Activated CD8-positive, alpha-beta memory T cell treated with anti-CD3 and anti-CD28 coated beads, Interleukin-2, amount 10 ng/mL, durations not matched to agents 7 days and 5 days (primary cell): ENCODE measurements around the gene CEP89. TPM values are rescaled to one million over a fixed set of nuclear protein-coding genes. Genes with fewer than 3 reads are reported as not detected.
"Not testable (repeated sequence)": the region's sequence is repeated elsewhere in the genome, so short reads cannot be mapped to it uniquely, and the experiment has no call there.

Experiments
- ATAC-seq: fragments of 150-1000 bp; cut with Tn5 transposase; one replicate; pipeline ENCODE4 v1.10.0; 2021; ENCODE audit warnings: moderate library complexity
- CTCF ChIA-PET: fragments of 350-600 bp; sonication (Branson Sonifier 250); formaldehyde crosslinking; loops from one replicate; lab custom pipeline; 2021; ENCODE audit warnings: antibody characterized with exemption; lab: Charles Lee
- DNase-seq: peaks from one replicate; pipeline ENCODE4 v3.0.0-alpha.2; 2020
- H3K27ac Mint-ChIP-seq: one replicate; pipeline ENCODE4 v1.8.0; 2021; ENCODE audit warnings: mild to moderate bottlenecking, mixed read lengths
- H3K27me3 Mint-ChIP-seq: one replicate; pipeline ENCODE4 v1.8.0; 2021; ENCODE audit warnings: mixed read lengths
- H3K36me3 Mint-ChIP-seq: one replicate; pipeline ENCODE4 v1.8.0; 2021; ENCODE audit warnings: mild to moderate bottlenecking, mixed read lengths
- H3K4me1 Mint-ChIP-seq: one replicate; pipeline ENCODE4 v1.8.0; 2021; ENCODE audit warnings: mixed read lengths
- H3K4me3 Mint-ChIP-seq: one replicate; pipeline ENCODE4 v1.8.0; 2021; ENCODE audit warnings: mild to moderate bottlenecking, moderate library complexity, mixed read lengths
- H3K9me3 Mint-ChIP-seq: one replicate; pipeline ENCODE4 v1.8.0; 2022; ENCODE audit warnings: low read depth, mixed read lengths
- total RNA-seq, 2 experiments: library from RNA; stranded (reverse); gene quantifications; one replicate each; pipeline ENCODE4 v1.2.3, GENCODE V29; 2021

The CEP89 gene
- total RNA-seq, 2 experiments from 2014 or later = 17.9 to 21.9 TPM

- CTCF ChIA-PET = not testable (repeated sequence)
Observed at GRCh38 chr19:32988254-32988653, 16.5 kb upstream of the CEP89 start.

GRCh38 chr19:32982488-32982887, 10.7 kb upstream of the CEP89 start:
- H3K4me1 Mint-ChIP-seq, CTCF ChIA-PET, H3K27ac Mint-ChIP-seq, H3K9me3 Mint-ChIP-seq, H3K36me3 Mint-ChIP-seq, H3K4me3 Mint-ChIP-seq, H3K27me3 Mint-ChIP-seq, DNase-seq, ATAC-seq: not testable (repeated sequence)

More at GRCh38 chr19:32988254-32988653, 16.5 kb upstream of the CEP89 start:
- H3K4me3 Mint-ChIP-seq, H3K27me3 Mint-ChIP-seq, DNase-seq, H3K4me1 Mint-ChIP-seq, H3K27ac Mint-ChIP-seq, ATAC-seq, H3K36me3 Mint-ChIP-seq, H3K9me3 Mint-ChIP-seq: not testable (repeated sequence)

GRCh38 chr19:32979807-32980206, 8.0 kb upstream of the CEP89 start:
- CTCF ChIA-PET, H3K4me1 Mint-ChIP-seq: not testable (repeated sequence)

GRCh38 chr19:32977813-32978212, 6.1 kb upstream of the CEP89 start:
- not testable (repeated sequence) for H3K36me3 Mint-ChIP-seq, H3K9me3 Mint-ChIP-seq, H3K27ac Mint-ChIP-seq, ATAC-seq, H3K27me3 Mint-ChIP-seq, DNase-seq, H3K4me3 Mint-ChIP-seq
- CTCF ChIA-PET = interaction anchor here (1.3 to 3.7 kb wide), 4 partner anchors 135 to 147 kb away, joined by 3 to 32 read pairs (median 12); no protein-coding TSS in a partner anchor
- peaks cover 10% of the 10 kb centered on the region for H3K4me1 Mint-ChIP-seq

More at GRCh38 chr19:32979807-32980206, 8.0 kb upstream of the CEP89 start:
- not testable (repeated sequence) for H3K27ac Mint-ChIP-seq, H3K4me3 Mint-ChIP-seq, H3K36me3 Mint-ChIP-seq, DNase-seq, H3K9me3 Mint-ChIP-seq, ATAC-seq, H3K27me3 Mint-ChIP-seq

GRCh38 chr19:32977280-32977679, 5.5 kb upstream of the CEP89 start:
- H3K4me1 Mint-ChIP-seq = peaks cover 12% of the 10 kb centered on the region

GRCh38 chr19:32976223-32976805, 4.6 kb upstream of the CEP89 start:
- DNase-seq (peak; percentile 84), ATAC-seq (no peak)
- Mint-ChIP-seq H3K27me3 (no peaks in the 10 kb centered on the region), H3K9me3 (no peaks in the 10 kb centered on the region), H3K27ac (peak overlapping the region; percentile 28), H3K4me3 (no peak overlapping the region), H3K36me3 (peaks cover 4% of the 10 kb centered on the region), H3K4me1 (peaks cover 20% of the 10 kb centered on the region)
- CTCF ChIA-PET = interaction anchor here (0.8 to 3.7 kb wide), 20 partner anchors 12 to 283 kb away, joined by 3 to 32 read pairs (median 4); no protein-coding TSS in a partner anchor

More at GRCh38 chr19:32977280-32977679, 5.5 kb upstream of the CEP89 start:
- Mint-ChIP-seq H3K27me3 (no peaks in the 10 kb centered on the region), H3K27ac (no peak overlapping the region), H3K4me3 (no peak overlapping the region), H3K36me3 (peaks cover 4% of the 10 kb centered on the region), H3K9me3 (no peaks in the 10 kb centered on the region)
- ATAC-seq (no peak), DNase-seq (no peak)
- CTCF ChIA-PET = interaction anchor here (1.6 to 3.7 kb wide), 6 partner anchors 96 to 200 kb away, joined by 4 to 32 read pairs (median 10); no protein-coding TSS in a partner anchor

- peaks cover 27% of the 10 kb centered on the region for H3K4me1 Mint-ChIP-seq
- no peaks in the 10 kb centered on the region for H3K27me3 Mint-ChIP-seq
- peak overlapping the region; percentile 99 for H3K4me3 Mint-ChIP-seq
- no peak for DNase-seq
- peak overlapping the region; percentile 55 for H3K27ac Mint-ChIP-seq
- peaks cover 4% of the 10 kb centered on the region for H3K36me3 Mint-ChIP-seq
- H3K9me3 Mint-ChIP-seq = no peaks in the 10 kb centered on the region
- CTCF ChIA-PET = interaction anchor here (0.6 to 1.2 kb wide), 4 partner anchors 15 to 436 kb away, joined by 3 read pairs; no protein-coding TSS in a partner anchor
- no peak for ATAC-seq
Observed at GRCh38 chr19:32971012-32971595, 654 bp downstream of the CEP89 start.

GRCh38 chr19:32969549-32969948, 2.2 kb downstream of the CEP89 start:
- DNase-seq = no peak
- Mint-ChIP-seq H3K36me3 (peaks cover 3% of the 10 kb centered on the region), H3K4me3 (no peak overlapping the region), H3K9me3 (no peaks in the 10 kb centered on the region), H3K27ac (no peak overlapping the region), H3K4me1 (peaks cover 24% of the 10 kb centered on the region), H3K27me3 (no peaks in the 10 kb centered on the region)
- no peak for ATAC-seq
- CTCF ChIA-PET = no interaction called here

GRCh38 chr19:32966750-32967149, 5.0 kb downstream of the CEP89 start:
- DNase-seq (no peak), ATAC-seq (no peak)
- CTCF ChIA-PET = no interaction called here
- Mint-ChIP-seq H3K27me3 (no peaks in the 10 kb centered on the region), H3K4me3 (no peak overlapping the region), H3K36me3 (peaks cover 3% of the 10 kb centered on the region), H3K9me3 (no peaks in the 10 kb centered on the region), H3K4me1 (peaks cover 12% of the 10 kb centered on the region), H3K27ac (no peak overlapping the region)

GRCh38 chr19:32945260-32945659, 26.5 kb downstream of the CEP89 start:
- CTCF ChIA-PET = interaction anchor here (0.7 kb wide), 1 partner anchor 280 kb away, joined by 5 read pairs; no protein-coding TSS in a partner anchor
- H3K9me3 Mint-ChIP-seq = no peaks in the 10 kb centered on the region

GRCh38 chr19:32941273-32941672, 30.5 kb downstream of the CEP89 start:
- H3K36me3 Mint-ChIP-seq, ATAC-seq, DNase-seq, H3K27ac Mint-ChIP-seq, H3K9me3 Mint-ChIP-seq, H3K27me3 Mint-ChIP-seq, CTCF ChIA-PET, H3K4me3 Mint-ChIP-seq, H3K4me1 Mint-ChIP-seq: not testable (repeated sequence)

More at GRCh38 chr19:32945260-32945659, 26.5 kb downstream of the CEP89 start:
- no peaks in the 10 kb centered on the region for H3K27me3 Mint-ChIP-seq
- no peaks in the 10 kb centered on the region for H3K4me1 Mint-ChIP-seq
- peaks cover 19% of the 10 kb centered on the region for H3K36me3 Mint-ChIP-seq
- DNase-seq (no peak), ATAC-seq (no peak)
- H3K4me3 Mint-ChIP-seq = no peak overlapping the region
- no peak overlapping the region for H3K27ac Mint-ChIP-seq

GRCh38 chr19:32936065-32936464, 35.7 kb downstream of the CEP89 start:
- Mint-ChIP-seq H3K27ac (no peak overlapping the region), H3K4me3 (no peak overlapping the region), H3K9me3 (no peaks in the 10 kb centered on the region), H3K4me1 (no peaks in the 10 kb centered on the region), H3K27me3 (no peaks in the 10 kb centered on the region), H3K36me3 (peaks cover 3% of the 10 kb centered on the region)
- DNase-seq (no peak), ATAC-seq (no peak)
- CTCF ChIA-PET = no interaction called here

- Mint-ChIP-seq H3K9me3 (no peaks in the 10 kb centered on the region), H3K36me3 (peaks cover 4% of the 10 kb centered on the region), H3K4me1 (no peaks in the 10 kb centered on the region), H3K4me3 (no peak overlapping the region), H3K27ac (no peak overlapping the region), H3K27me3 (no peaks in the 10 kb centered on the region)
- DNase-seq = no peak
- CTCF ChIA-PET = no interaction called here
- ATAC-seq = no peak
Observed at GRCh38 chr19:32935629-32936028, 36.1 kb downstream of the CEP89 start.

GRCh38 chr19:32933571-32933970, 38.2 kb downstream of the CEP89 start:
- Mint-ChIP-seq H3K27me3 (no peaks in the 10 kb centered on the region), H3K36me3 (peaks cover 19% of the 10 kb centered on the region), H3K4me3 (no peak overlapping the region), H3K4me1 (no peaks in the 10 kb centered on the region), H3K9me3 (no peaks in the 10 kb centered on the region), H3K27ac (no peak overlapping the region)
- ATAC-seq (no peak), DNase-seq (no peak)
- CTCF ChIA-PET = no interaction called here
